Breast epithelium (tissue), 3 donors: ENCODE results near the gene IMP3.

Experiments used
- CTCF ChIP-seq, 3 donors: fragments of 450-650 bp; IDR thresholded peaks; one replicate each; pipeline ENCODE4 v1.5.1; 2016 to 2017; ENCODE audit warnings: antibody characterized with exemption in 3 of 3, mild to moderate bottlenecking in 3 of 3, moderate library complexity in 3 of 3
- POLR2A ChIP-seq: fragments of 450-650 bp; IDR thresholded peaks from one replicate; pipeline ENCODE4 v1.6.1; 2016; ENCODE audit warnings: antibody characterized with exemption, mild to moderate bottlenecking, moderate library complexity
- POLR2AphosphoS5 ChIP-seq, 3 donors: sonication (generic); formaldehyde crosslinking; IDR thresholded peaks; one replicate each; pipeline ENCODE4 v1.6.1; 2017; ENCODE audit warnings: antibody characterized with exemption in 3 of 3

- TF ChIP-seq POLR2A, result no peak
- TF ChIP-seq CTCF (IDR thresholded peaks at IDR 0.05), result no peak
- no peak for TF ChIP-seq POLR2AphosphoS5 (IDR thresholded peaks at IDR 0.05)
These were observed 1.1 kb upstream of the IMP3 start for GRCh38 chr15:75641179-75641503.
